ENCODE data around the gene RGS9BP. TPM values are rescaled to one million over a fixed set of nuclear protein-coding genes. Genes with fewer than 3 reads are reported as not detected.
"Not testable (repeated sequence)": the region's sequence is repeated elsewhere in the genome, so short reads cannot be mapped to it uniquely, and the experiment has no call there.

RGS9BP gene
- polyA plus RNA-seq, 12 donors: 0.07 to 0.53 (median 0.22) TPM; not detected in 3

GRCh38 chr19:32694316-32694715, 18.7 kb downstream of the RGS9BP start:
- DNase-seq: not testable (repeated sequence)

GRCh38 chr19:32694851-32695250, 19.2 kb downstream of the RGS9BP start:
- DNase-seq: not testable (repeated sequence)

GRCh38 chr19:32695506-32695905, 19.9 kb downstream of the RGS9BP start:
- DNase-seq: not testable (repeated sequence)

- not testable (repeated sequence) for DNase-seq
Observed at GRCh38 chr19:32696771-32697170, 21.1 kb downstream of the RGS9BP start.

- not testable (repeated sequence) for DNase-seq
Observed at GRCh38 chr19:32700129-32700528, 24.5 kb downstream of the RGS9BP start.

- DNase-seq: no peak
Observed at GRCh38 chr19:32702010-32702409, 26.4 kb downstream of the RGS9BP start.

GRCh38 chr19:32704006-32704405, 28.4 kb downstream of the RGS9BP start:
- DNase-seq: not testable (repeated sequence)

GRCh38 chr19:32708457-32708856, 32.8 kb downstream of the RGS9BP start:
- DNase-seq: no peak

GRCh38 chr19:32709032-32709431, 33.4 kb downstream of the RGS9BP start:
- DNase-seq: no peak

GRCh38 chr19:32711747-32712146, 36.1 kb downstream of the RGS9BP start:
- DNase-seq: no peak

GRCh38 chr19:32716203-32716602, 40.6 kb downstream of the RGS9BP start:
- DNase-seq: not testable (repeated sequence)

- DNase-seq: no peak
Observed at GRCh38 chr19:32717496-32717895, 41.8 kb downstream of the RGS9BP start.

- DNase-seq: no peak
Observed at GRCh38 chr19:32718286-32718685, 42.6 kb downstream of the RGS9BP start.

- DNase-seq: no peak
Observed at GRCh38 chr19:32719611-32720059, 44.0 kb downstream of the RGS9BP start, which contains the start of gene TDRD12. Gene TDRD12 (plus strand): TSS chr19:32719767. CDS start chr19:32720073, 306 bp downstream.

GRCh38 chr19:32720216-32720935, 44.7 kb downstream of the RGS9BP start:
- DNase-seq: no peak

- no peak for DNase-seq
Observed at GRCh38 chr19:32720936-32721250, 45.2 kb downstream of the RGS9BP start.

Other genes with a start within 250 kb of the RGS9BP start
- gene PDCD5, start 94.7 kb upstream of the RGS9BP start, polyA plus RNA-seq (ENCODE audit: insufficient read length in 12 of 12): 100 to 1,000 TPM in 11 of 12 donors, not detected in 1; 117 to 147 (median 126) TPM
- 10 to 100 TPM in 10 of 12 donors, 1 to 10 TPM in 1, not detected in 1; 10.0 to 21.6 (median 13.7) TPM for gene ANKRD27, start 668 bp upstream of the RGS9BP start, polyA plus RNA-seq (ENCODE audit: insufficient read length in 12 of 12)
- gene NUDT19, start 16.0 kb downstream of the RGS9BP start, polyA plus RNA-seq (ENCODE audit: insufficient read length in 12 of 12): 10 to 100 TPM in 2 of 12 donors, 1 to 10 TPM in 9, not detected in 1; 6.0 to 11.7 (median 8.4) TPM
- 1 to 10 TPM in 1 of 12 donors, under 1 TPM in 9, not detected in 2; 0.09 to 2.3 (median 0.44) TPM for gene TDRD12, start 43.9 kb downstream of the RGS9BP start, polyA plus RNA-seq (ENCODE audit: insufficient read length in 12 of 12)
- gene SLC7A9, start 193.9 kb downstream of the RGS9BP start, polyA plus RNA-seq (ENCODE audit: insufficient read length in 12 of 12): under 1 TPM in 10 of 12 donors, not detected in 2; 0.22 to 0.84 (median 0.52) TPM

All from muscle of arm (tissue), 12 donors.